NOMO-1 treated with DMSO at 0.1 percent for 48 hours (cell line): Measurements from ENCODE around the gene KRT74.

Experiments
- DNase-seq: peaks from one replicate; lab custom pipeline; 2025; ENCODE audit not compliant: unreplicated experiment; lab: John Stamatoyannopoulos, UW

KRT74 gene

DNA sequence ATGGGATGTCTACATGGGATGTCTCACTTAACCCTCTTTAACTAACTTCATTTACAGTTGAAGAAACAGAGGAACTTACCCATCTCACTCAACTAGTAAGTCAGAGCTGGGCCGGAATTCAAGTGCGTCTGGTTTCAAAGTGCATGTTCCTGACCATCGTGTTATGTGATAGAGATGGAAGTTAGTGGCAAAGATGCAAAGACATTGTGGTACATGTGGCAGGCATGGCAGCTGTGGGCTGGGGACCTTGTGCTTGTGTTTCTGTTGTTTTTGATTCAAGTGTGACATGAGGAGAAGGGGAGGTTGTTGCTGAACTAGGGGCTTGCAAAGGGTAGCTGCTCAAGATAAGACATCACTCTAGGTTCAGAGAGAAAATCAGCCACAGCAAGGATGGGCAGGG lies 2.3 kb upstream of the KRT74 start:
- no peak for DNase-seq

GRCh38 chr12:52575256-52575655 lies 1.6 kb upstream of the KRT74 start:
- DNase-seq = no peak

DNA sequence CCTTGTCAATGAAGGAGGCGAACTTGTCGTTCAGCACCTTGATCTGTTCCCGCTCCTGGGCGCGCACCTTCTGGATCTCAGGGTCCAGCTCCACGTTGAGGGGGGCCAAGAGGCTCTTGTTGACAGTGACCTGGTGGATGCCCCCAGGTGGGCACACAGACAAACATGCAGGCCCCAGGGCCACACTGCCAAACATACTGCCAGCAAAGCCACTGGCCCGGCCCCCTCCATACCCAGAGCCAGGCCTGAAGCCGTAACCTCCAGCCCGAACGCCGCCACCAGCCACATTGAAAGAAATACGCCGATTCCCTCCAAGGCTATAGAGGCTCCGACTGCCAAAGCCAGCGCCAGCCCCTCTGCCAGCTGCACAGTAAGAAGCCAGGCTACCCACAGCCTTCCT lies 337 bp downstream of the KRT74 start:
- no peak for DNase-seq

DNA sequence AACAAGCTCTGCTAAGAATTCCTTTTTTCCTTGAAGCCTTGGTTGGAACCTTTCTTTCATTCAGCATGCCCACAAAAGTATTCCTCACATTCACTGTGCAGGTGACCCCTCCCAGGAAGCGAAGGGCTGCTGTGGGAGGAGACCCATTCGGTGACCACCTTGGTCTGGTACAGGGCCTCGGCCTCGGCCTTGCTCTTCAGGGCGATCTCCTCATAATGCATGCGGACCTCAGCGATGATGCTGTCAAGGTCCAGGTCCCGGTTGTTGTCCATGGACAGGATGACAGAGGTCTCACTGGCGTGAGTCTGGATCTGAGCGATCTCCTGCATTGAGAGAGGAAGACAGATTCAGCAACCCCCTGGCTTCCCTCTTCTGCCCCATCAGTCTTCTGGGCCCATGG lies 3.1 kb downstream of the KRT74 start:
- no peak for DNase-seq

- DNase-seq = no peak
Measured at GRCh38 chr12:52568111-52568510, 5.5 kb downstream of the KRT74 start.

DNA sequence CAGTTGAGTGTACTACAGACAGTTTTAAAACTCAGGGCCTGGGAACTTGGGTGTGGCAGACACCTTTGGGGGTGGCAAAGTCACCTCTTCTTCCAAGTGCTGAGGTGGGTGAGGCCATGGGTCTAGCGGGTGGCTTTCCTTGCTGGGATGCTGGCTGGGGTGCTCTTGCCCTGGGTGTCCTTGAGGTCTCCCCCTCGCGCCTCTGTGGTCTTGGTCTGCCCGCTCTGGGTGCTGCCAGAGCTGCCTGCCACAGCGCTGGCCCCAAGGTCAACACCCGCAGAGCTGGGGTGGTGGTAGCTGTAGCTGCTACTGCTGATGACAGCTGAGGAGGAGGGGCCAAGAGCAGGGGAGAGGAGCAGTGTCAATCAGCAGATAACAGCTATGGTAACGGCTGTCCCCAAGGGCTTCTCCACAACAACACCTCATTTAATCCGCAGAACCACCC lies 6.8 kb downstream of the KRT74 start:
- no peak for DNase-seq

GRCh38 chr12:52564582-52564981 lies 9.1 kb downstream of the KRT74 start:
- no peak for DNase-seq

GRCh38 chr12:52561880-52562449 lies 11.7 kb downstream of the KRT74 start:
- no peak for DNase-seq

- no peak for DNase-seq
Measured at GRCh38 chr12:52559979-52560378, 13.7 kb downstream of the KRT74 start.

DNA sequence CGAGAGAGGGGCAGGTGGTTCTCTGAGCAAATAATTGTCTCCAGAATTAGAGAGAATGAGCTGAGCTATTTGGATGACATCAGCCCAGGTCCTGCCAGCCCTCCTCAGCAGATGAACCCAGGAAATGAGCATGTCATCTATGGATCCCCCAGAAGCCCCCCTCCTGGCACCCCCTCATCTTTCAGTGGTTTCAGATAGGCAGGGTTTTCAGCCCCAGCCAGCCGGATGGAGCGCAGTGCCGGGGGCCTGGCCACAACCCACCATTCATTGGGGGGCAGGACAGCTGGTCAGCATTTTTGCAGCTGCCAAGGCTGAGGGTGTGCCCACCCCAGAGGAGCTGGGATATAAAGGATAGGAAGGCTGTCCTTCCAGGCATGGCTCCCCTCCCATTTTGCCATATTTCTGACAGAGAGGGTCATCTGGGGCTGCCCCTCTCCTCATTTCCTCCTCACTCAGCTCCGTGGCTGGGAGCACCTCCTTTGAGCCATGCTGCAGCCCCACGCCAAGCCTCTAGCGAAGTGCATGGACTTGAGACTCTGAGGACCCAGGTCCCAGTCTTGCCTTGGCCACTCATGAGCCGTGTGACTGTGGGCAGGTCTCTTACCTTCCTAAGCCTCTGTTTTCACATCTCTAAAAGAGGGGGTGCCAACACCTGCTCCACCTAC lies 14.7 kb downstream of the KRT74 start:
- DNase-seq = no peak

- DNase-seq = no peak
Measured at GRCh38 chr12:52557476-52557875, 16.2 kb downstream of the KRT74 start.

DNA sequence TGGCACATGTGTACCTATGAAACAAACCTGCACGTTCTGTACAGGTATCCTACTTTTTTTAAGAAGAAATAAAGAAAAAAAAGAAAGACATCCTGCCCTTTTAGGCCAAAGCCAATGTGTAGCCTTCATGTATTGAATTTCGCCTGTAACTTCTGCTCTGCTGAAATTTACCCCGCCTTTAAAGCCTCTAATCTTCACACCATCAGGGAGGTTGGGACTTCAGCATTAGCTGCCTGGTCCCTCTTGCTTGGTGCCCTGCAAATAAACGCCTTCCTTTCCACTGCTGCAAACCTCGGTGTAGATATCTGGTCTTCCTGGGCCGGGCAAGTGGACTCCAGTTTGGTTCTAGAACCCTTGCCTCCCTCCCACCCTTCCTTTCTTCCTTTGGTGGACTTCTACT lies 18.1 kb downstream of the KRT74 start:
- no peak for DNase-seq

GRCh38 chr12:52552681-52553195 lies 20.9 kb downstream of the KRT74 start, which contains the start of gene KRT71:
Gene KRT71, minus strand, starts transcription at chr12:52553145. Its CDS starts 68 bp downstream, at chr12:52553077.
- no peak for DNase-seq

- no peak for DNase-seq
Measured at GRCh38 chr12:52552055-52552454, 21.6 kb downstream of the KRT74 start.

DNA sequence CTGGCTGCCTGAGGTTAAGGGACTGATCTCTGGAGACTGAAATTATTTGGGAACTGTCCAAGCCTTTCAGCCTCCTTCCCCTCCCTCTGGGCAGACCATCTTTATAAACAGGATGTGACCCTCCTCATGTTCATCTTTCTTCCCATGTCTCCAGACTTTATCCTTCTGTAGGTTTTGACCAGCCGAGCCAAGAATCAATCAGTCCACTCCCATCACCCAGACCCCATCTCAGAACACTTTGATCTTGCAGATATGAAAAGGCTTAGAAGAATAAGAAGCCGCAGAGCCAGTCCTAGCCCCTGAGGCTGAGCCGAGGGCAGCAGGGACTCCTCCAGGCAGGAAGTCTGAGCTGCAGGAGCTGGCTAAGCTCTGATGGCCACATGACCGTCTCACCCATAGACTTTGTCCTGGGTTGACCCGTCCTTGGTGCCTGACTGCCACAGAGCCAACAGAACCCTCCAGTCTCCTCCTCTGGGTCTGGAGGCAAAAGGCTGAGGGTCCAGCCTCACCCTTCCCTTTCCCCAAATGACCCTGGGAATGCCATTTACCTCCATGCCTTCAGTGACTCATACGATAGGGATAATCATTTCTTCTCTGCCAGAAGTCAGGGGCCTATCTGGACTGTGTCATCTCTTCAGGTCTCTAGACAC lies 22.3 kb downstream of the KRT74 start:
- DNase-seq = no peak

DNA sequence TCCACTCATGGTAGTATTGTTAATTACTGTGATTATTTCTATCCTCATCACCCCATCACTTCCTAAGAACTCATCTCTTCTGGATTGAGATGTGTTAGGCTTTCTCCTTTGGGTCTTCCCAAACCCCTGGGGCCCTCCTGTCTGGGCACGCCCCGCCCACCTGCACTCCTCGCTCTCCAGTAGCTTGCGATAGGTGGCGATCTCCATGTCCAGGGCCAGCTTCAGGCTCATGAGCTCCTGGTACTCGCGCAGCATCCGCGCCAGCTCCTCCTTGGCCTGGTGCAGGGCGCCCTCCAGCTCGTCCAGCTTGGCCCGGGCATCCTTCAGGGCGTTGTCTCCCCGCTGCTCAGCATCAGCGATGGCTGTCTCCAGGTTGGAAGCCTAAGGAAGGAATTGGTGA lies 27.5 kb downstream of the KRT74 start:
- DNase-seq = no peak

DNA sequence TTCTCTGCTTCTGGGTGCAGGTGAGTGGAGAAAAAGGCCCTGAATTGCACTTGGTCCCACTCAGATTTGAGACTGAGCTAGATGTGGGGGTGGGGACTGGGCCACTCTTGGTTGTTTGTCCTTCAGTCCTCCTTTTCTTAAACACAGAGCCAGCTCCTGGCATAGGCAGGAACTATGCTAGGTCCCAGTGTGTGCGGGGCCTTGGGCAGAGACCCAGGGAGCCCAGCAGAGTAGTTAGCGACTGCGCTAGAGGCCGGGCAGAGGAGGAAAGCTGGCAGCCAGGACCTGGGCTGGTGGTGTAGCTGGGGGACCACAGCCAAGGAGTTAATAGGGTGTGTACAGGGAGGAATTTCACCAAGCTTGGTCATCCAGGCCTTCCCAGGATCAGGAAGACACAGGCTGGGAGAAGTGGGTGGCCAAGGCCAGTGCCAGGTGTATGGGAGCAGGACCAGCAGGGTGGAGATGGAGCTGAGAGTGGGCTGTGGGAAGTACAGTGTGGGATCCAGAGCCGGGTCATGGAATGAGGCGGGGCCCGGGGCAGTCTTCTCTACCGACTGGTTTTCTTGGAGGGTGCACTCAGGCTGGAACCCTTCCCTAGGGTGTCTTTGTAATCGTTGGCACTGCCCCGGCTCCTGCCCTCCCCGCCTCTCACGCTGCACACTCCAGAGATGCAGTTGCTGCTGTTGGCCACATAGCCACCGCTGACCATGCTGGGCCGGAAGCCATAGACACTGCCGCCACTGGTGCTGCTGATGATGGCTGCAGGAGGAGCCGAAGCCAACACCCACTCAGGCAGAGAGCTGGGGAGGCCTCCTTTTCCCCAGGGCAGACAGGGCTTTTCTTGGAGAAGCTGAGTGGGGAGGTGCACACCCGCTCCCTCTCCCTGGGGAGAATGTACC lies 29.4 kb downstream of the KRT74 start:
- DNase-seq = no peak

- no peak for DNase-seq
Measured at GRCh38 chr12:52542785-52543318, 30.8 kb downstream of the KRT74 start.

- no peak for DNase-seq
Measured at GRCh38 chr12:52542157-52542556, 31.5 kb downstream of the KRT74 start.

DNA sequence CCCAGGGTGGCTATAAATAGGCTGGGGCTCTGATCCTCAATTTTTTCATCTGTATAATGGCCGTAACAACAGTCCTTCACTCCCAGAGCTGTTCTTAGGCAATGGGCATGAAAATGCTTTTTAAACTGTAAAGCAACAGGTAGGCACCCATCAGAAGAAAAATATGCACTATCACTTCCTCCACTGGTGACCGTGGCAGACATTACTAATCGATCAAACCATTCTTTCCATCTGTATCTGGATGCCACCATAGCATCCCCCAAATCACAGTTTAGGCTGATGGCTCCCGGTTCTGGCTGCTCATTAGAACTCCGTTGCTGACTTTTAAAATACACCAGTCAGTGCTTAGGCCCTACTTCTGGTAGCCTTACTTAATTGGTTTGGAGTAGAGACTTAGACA lies 31.9 kb downstream of the KRT74 start:
- no peak for DNase-seq

DNA sequence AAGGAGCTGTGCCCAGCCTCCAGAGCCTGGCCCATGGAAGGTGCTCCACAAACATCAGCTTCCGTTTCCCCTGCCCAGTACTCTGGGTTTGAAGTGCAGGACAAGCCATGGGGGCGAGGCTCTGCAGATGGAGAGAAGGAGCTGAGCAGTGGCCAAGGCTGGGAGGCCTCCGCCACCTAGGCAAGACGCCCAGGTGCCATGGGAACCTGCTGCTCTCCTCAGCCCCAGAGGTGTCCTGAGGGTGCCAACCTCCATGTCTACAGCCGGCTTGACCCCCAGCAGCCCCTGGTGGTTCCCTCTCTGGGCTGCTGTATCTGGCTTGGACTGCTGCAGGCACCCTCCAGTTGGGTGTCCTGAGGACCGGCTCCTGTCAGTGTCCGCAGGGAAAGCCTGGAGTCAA lies 33.1 kb downstream of the KRT74 start:
- no peak for DNase-seq
